ENCODE measurements around the gene ATG10. TPM values are rescaled to one million over a fixed set of nuclear protein-coding genes. Genes with fewer than 3 reads are reported as not detected.

ATG10 gene
- polyA plus RNA-seq, 1 of the 3 experiments (the other 2 are of a cell fraction), result 3.2 TPM

GRCh38 chr5:82074950-82075349 lies 103.1 kb downstream of the ATG10 start:
- no peaks in the 10 kb centered on the region for H3K9me2 ChIP-seq
- no peak overlapping the region for H3K9ac ChIP-seq
- H3K9me3 ChIP-seq, result no peaks in the 10 kb centered on the region
- DNase-seq, result no peak
- 87% methylated on average over 2 of the region's 2 CpGs for WGBS (ENCODE audit: low lambda C conversion rate)
- no peaks in the 10 kb centered on the region for H3K36me3 ChIP-seq (replicated peaks in 1 of 2; ENCODE audit: control insufficient read depth in 1 of 2, insufficient read depth in 2 of 2, low read length in 1 of 2)
- H2AFZ ChIP-seq (ENCODE audit: low read depth), result no peak overlapping the region
- no peak overlapping the region for H3K27ac ChIP-seq (ENCODE audit: low read depth in 2 of 2, low read length in 1 of 2)
- CTCF ChIA-PET, result interaction anchor here (1.0 to 1.8 kb wide), 2 partner anchors 11 to 150 kb away, joined by 3 to 7 read pairs; no protein-coding TSS in a partner anchor
- H3K27me3 ChIP-seq (ENCODE audit: insufficient read depth), result no peaks in the 10 kb centered on the region
- H3K4me1 ChIP-seq (ENCODE audit: control insufficient read depth in 1 of 2, insufficient read depth in 2 of 2, low read depth in 1 of 2, low read length in 1 of 2), result no peaks in the 10 kb centered on the region
- no peaks in the 10 kb centered on the region for H3K79me2 ChIP-seq (ENCODE audit: insufficient read depth)
- no peaks in the 10 kb centered on the region for H3F3A ChIP-seq (replicated peaks; ENCODE audit: insufficient read depth)
- TF ChIP-seq EP300 (IDR thresholded peaks at IDR 0.05; ENCODE audit: borderline replicate concordance in 1 of 2, low read depth in 1 of 2, low read length in 1 of 2) (no peak), RCOR1 (IDR thresholded peaks at IDR 0.05; ENCODE audit: low read length) (no peak), FOXJ3 (CRISPR knock-in tag; IDR thresholded peaks at IDR 0.05) (no peak), FOSL2 (IDR thresholded peaks at IDR 0.05; ENCODE audit: borderline replicate concordance, low read depth) (no peak), RFX5 (IDR thresholded peaks at IDR 0.05; ENCODE audit: low read length) (no peak), CHD2 (IDR thresholded peaks at IDR 0.05; ENCODE audit: low read length, partially characterized antibody) (no peak), NFIC (IDR thresholded peaks at IDR 0.05; ENCODE audit: borderline replicate concordance) (no peak), RXRA (IDR thresholded peaks at IDR 0.05; ENCODE audit: borderline replicate concordance, low read depth) (no peak), USF1 (IDR thresholded peaks at IDR 0.05; ENCODE audit: borderline replicate concordance, low read depth) (no peak), IRF3 (IDR thresholded peaks at IDR 0.05; ENCODE audit: low read depth, low read length) (no peak)
- H3K4me2 ChIP-seq, result no peak overlapping the region
- H4K20me1 ChIP-seq (ENCODE audit: insufficient read depth), result no peaks in the 10 kb centered on the region
- H3K4me3 ChIP-seq (ENCODE audit: low read depth in 2 of 2, low read length in 1 of 2), result no peak overlapping the region
- POLR2A ChIA-PET, result no interaction called here

GRCh38 chr5:82077496-82077895 lies 105.7 kb downstream of the ATG10 start:
- no peaks in the 10 kb centered on the region for H3K4me1 ChIP-seq (ENCODE audit: control insufficient read depth in 1 of 2, insufficient read depth in 2 of 2, low read depth in 1 of 2, low read length in 1 of 2)
- peaks cover 0 to 3% of the 10 kb centered on the region in 2 experiments for H3K36me3 ChIP-seq (replicated peaks in 1 of 2; ENCODE audit: control insufficient read depth in 1 of 2, insufficient read depth in 2 of 2, low read length in 1 of 2)
- H3K9me3 ChIP-seq, result no peaks in the 10 kb centered on the region; the same call in 1 of the 2 replicates
- H3K4me2 ChIP-seq, result no peak overlapping the region
- ChIA-PET CTCF (interaction anchor here (0.9 kb wide), 1 partner anchor 24 kb away, joined by 3 read pairs; no protein-coding TSS in a partner anchor), POLR2A (no interaction called here)
- H4K20me1 ChIP-seq (ENCODE audit: insufficient read depth), result no peaks in the 10 kb centered on the region
- H3F3A ChIP-seq (replicated peaks; ENCODE audit: insufficient read depth), result no peaks in the 10 kb centered on the region
- H3K9ac ChIP-seq, result no peak overlapping the region
- no peak overlapping the region for H3K4me3 ChIP-seq (ENCODE audit: low read depth in 2 of 2, low read length in 1 of 2)
- H3K27ac ChIP-seq (ENCODE audit: low read depth in 2 of 2, low read length in 1 of 2), result no peak overlapping the region
- 90% methylated on average over 5 of the region's 5 CpGs for WGBS (ENCODE audit: low lambda C conversion rate)
- H2AFZ ChIP-seq (ENCODE audit: low read depth), result no peak overlapping the region
- DNase-seq, result no peak
- H3K27me3 ChIP-seq (ENCODE audit: insufficient read depth), result no peaks in the 10 kb centered on the region
- H3K9me2 ChIP-seq, result no peaks in the 10 kb centered on the region
- H3K79me2 ChIP-seq (ENCODE audit: insufficient read depth), result no peaks in the 10 kb centered on the region
- TF ChIP-seq IRF3 (IDR thresholded peaks at IDR 0.05; ENCODE audit: low read depth, low read length) (no peak), POLR2AphosphoS5 (IDR thresholded peaks at IDR 0.05; ENCODE audit: low read depth, low read length) (no peak), TEAD4 (IDR thresholded peaks at IDR 0.05; ENCODE audit: borderline replicate concordance, insufficient read depth) (no peak), FOXJ3 (CRISPR knock-in tag; IDR thresholded peaks at IDR 0.05) (no peak), USF2 (IDR thresholded peaks at IDR 0.05; ENCODE audit: borderline replicate concordance, low read depth, low read length) (no peak), NFIC (IDR thresholded peaks at IDR 0.05; ENCODE audit: borderline replicate concordance) (no peak), PBX3 (IDR thresholded peaks at IDR 0.05) (no peak), FOXM1 (IDR thresholded peaks at IDR 0.05; ENCODE audit: low read depth) (no peak), USF1 (IDR thresholded peaks at IDR 0.05; ENCODE audit: borderline replicate concordance, low read depth) (no peak), TCF12 (IDR thresholded peaks at IDR 0.05) (no peak), RCOR1 (IDR thresholded peaks at IDR 0.05; ENCODE audit: low read length) (no peak), MAX (IDR thresholded peaks at IDR 0.05; ENCODE audit: low read depth) (no peak), SIN3A (IDR thresholded peaks at IDR 0.05; ENCODE audit: borderline replicate concordance, low read depth, low read length) (no peak), ELF1 (IDR thresholded peaks at IDR 0.05) (no peak)
